Right ventricle myocardium inferior (tissue), 1 donor: ENCODE results near the gene GPR21. TPM values are rescaled to one million over a fixed set of nuclear protein-coding genes. Genes with fewer than 3 reads are reported as not detected.

Experiments
- total RNA-seq: library from RNA; stranded (reverse); fragmentation: NEBNext Ultra II Directional; extraction: Animal tissue kit (Norgen Biotek cat#: 25700); gene quantifications from one replicate; pipeline ENCODE4 v1.2.1, GENCODE V29; 2021
- donor health status: DM: no; HTN: yes; CAD: no; lungs with severe emphysema.

GPR21 gene
- total RNA-seq, 1 donor from 2014 or later, result 0.49 TPM

Other genes with a start within 250 kb of the GPR21 start
- gene OR5C1, start 244.7 kb upstream of the GPR21 start, total RNA-seq, result not detected
- gene OR1K1, start 233.5 kb upstream of the GPR21 start, total RNA-seq, result not detected
- 8.7 TPM for gene PDCL, start 205.1 kb upstream of the GPR21 start, total RNA-seq
- 35.1 TPM for gene RC3H2, start 128.3 kb upstream of the GPR21 start, total RNA-seq
- gene ZBTB6, start 120.3 kb upstream of the GPR21 start, total RNA-seq, result 5.3 TPM
- gene ZBTB26, start 102.2 kb upstream of the GPR21 start, total RNA-seq, result 4.6 TPM
- gene RABGAP1, start 92.6 kb upstream of the GPR21 start, total RNA-seq, result 45.1 TPM
- gene STRBP, start 234.9 kb downstream of the GPR21 start, total RNA-seq, result 21.6 TPM